HCT116 (cell line): ENCODE data around the gene PFN3. TPM values are rescaled to one million over a fixed set of nuclear protein-coding genes. Genes with fewer than 3 reads are reported as not detected.

Experiments used
- ATAC-seq: fragments of 200-7000 bp; cut with Tn5 transposase; 2 replicates; pipeline ENCODE4 v1.9.1; 2020; ENCODE audit warnings: mild to moderate bottlenecking, moderate library complexity
- BruUV-seq: library from RNA; stranded (reverse); fragments of 400-500 nt; replicated peaks from 2 replicates; lab custom pipeline; 2021; lab: Mats Ljungman, UMichigan
- CTCF ChIA-PET: fragments of 300-600 bp; sonication (Branson Sonifier 250); formaldehyde crosslinking; loops from one replicate; lab custom pipeline; 2021; ENCODE audit warnings: antibody characterized with exemption; lab: Charles Lee
- POLR2A ChIA-PET: fragments of 300-600, 350-600 bp; sonication (Branson Sonifier 250); formaldehyde crosslinking; loops from one replicate; lab custom pipeline; 2021; ENCODE audit warnings: antibody characterized with exemption; lab: Charles Lee
- RAD21 ChIA-PET, 2 experiments: fragments of 300-600 bp; sonication (Branson Sonifier 250); formaldehyde crosslinking; loops; one replicate each; lab custom pipeline; 2023; ENCODE audit warnings: low total read pairs in 2 of 2; ENCODE audit not compliant: uncharacterized antibody in 2 of 2, unreplicated experiment in 2 of 2, low non-redundant PET in 1 of 2; lab: Charles Lee
- DNase-seq: peaks from one replicate; pipeline ENCODE4 v3.0.0-alpha.2; 2010; ENCODE audit warnings: low read depth, low spot score
- H2AFZ ChIP-seq: fragments of 200-600 bp; shearing (Covaris generic), sonication (generic); 2 replicates; pipeline ENCODE4 v1.6.1; 2017; ENCODE audit warnings: low read depth, mixed run types, mixed read lengths, antibody characterized with exemption, low read length; ENCODE audit not compliant: poor library complexity, severe bottlenecking
- H3K27ac ChIP-seq: 2 replicates; pipeline ENCODE4 v1.5.1; 2012; ENCODE audit warnings: low read depth, low read length
- H3K27me3 ChIP-seq: fragments of 200-600 bp; sonication (generic); 2 replicates; pipeline ENCODE4 v1.6.1; 2016; ENCODE audit warnings: mixed run types, low read length, mixed read lengths; ENCODE audit not compliant: insufficient read depth
- H3K36me3 ChIP-seq, 2 experiments: fragments of 200-500 bp in 1 of 2; fragments of 200-600 bp in 1 of 2; sonication (Bioruptor generic) in 1 of 2; sonication (generic) in 1 of 2; 2 replicates each; pipeline versions ENCODE4 v1.5.1 to v1.6.1; 2014 to 2016; ENCODE audit warnings: low read length in 2 of 2, inconsistent platforms in 1 of 2, mixed read lengths in 1 of 2, mixed run types in 1 of 2; ENCODE audit not compliant: insufficient read depth in 2 of 2, control insufficient read depth in 1 of 2
- H3K4me1 ChIP-seq, 2 experiments: fragments of 200-600 bp in 1 of 2; sonication (generic) in 1 of 2; 2 replicates each; pipeline versions ENCODE4 v1.5.1 to v1.6.1; 2012 to 2017; ENCODE audit warnings: low read length in 2 of 2, inconsistent platforms in 1 of 2, mild to moderate bottlenecking in 1 of 2, mixed read lengths in 1 of 2, mixed run types in 1 of 2, moderate library complexity in 1 of 2; ENCODE audit not compliant: insufficient read depth in 2 of 2, control insufficient read depth in 1 of 2
- H3K4me2 ChIP-seq: fragments of 200-600 bp; sonication (generic); 2 replicates; pipeline ENCODE4 v1.6.1; 2017; ENCODE audit warnings: mixed run types, low read length, mixed read lengths
- H3K4me3 ChIP-seq, 2 experiments: fragments of 200-600 bp in 1 of 2; sonication (generic) in 1 of 2; replicated peaks in 1 of 2; 2 replicates each; pipeline ENCODE4 v1.5.1; 2011 to 2016; ENCODE audit warnings: low read length in 2 of 2, control low read depth in 1 of 2, low read depth in 1 of 2, mild to moderate bottlenecking in 1 of 2, mixed read lengths in 1 of 2, mixed run types in 1 of 2
- H3K79me2 ChIP-seq: fragments of 200-600 bp; sonication (generic); 2 replicates; pipeline ENCODE4 v1.6.1; 2017; ENCODE audit warnings: mild to moderate bottlenecking, mixed run types, low read length, moderate library complexity, mixed read lengths; ENCODE audit not compliant: insufficient read depth
- H3K9ac ChIP-seq: fragments of 200-600 bp; sonication (generic); 2 replicates; pipeline ENCODE4 v1.6.1; 2016; ENCODE audit warnings: low read length, mixed read lengths
- H3K9me2 ChIP-seq: fragments of 200-600 bp; sonication (generic), shearing (Covaris generic); 2 replicates; pipeline ENCODE4 v1.6.1; 2017; ENCODE audit warnings: mixed run types, mild to moderate bottlenecking, moderate library complexity; ENCODE audit not compliant: insufficient read depth
- H3K9me3 ChIP-seq, 2 experiments: fragments of 200-500 bp in 1 of 2; fragments of 200-600 bp in 1 of 2; sonication (Bioruptor generic) in 1 of 2; sonication (generic) in 1 of 2; 2 replicates each; pipeline ENCODE4 v1.6.1; 2014 to 2017; ENCODE audit warnings: low read length in 2 of 2, mixed read lengths in 2 of 2, inconsistent platforms in 1 of 2, low read depth in 1 of 2, mild to moderate bottlenecking in 1 of 2, mixed run types in 1 of 2, moderate library complexity in 1 of 2; ENCODE audit not compliant: control insufficient read depth in 1 of 2, insufficient read depth in 1 of 2
- H4K20me1 ChIP-seq: fragments of 200-600 bp; sonication (generic), shearing (Covaris generic); 2 replicates; pipeline ENCODE4 v1.6.1; 2017; ENCODE audit warnings: mixed run types, mild to moderate bottlenecking, moderate library complexity; ENCODE audit not compliant: insufficient read depth
- CEBPB ChIP-seq: IDR thresholded peaks from 2 replicates; pipeline ENCODE4 v1.6.1; 2012; ENCODE audit warnings: low read depth
- EZH2phosphoT487 ChIP-seq: fragments of 200-600 bp; IDR thresholded peaks from 2 replicates; pipeline ENCODE4 v1.6.1; 2018; ENCODE audit warnings: antibody characterized with exemption, borderline replicate concordance
- FOSL1 ChIP-seq: IDR thresholded peaks from 2 replicates; pipeline ENCODE4 v1.6.1; 2012; ENCODE audit warnings: low read depth
- JUND ChIP-seq: IDR thresholded peaks from 2 replicates; pipeline ENCODE4 v1.6.1; 2012
- POLR2AphosphoS5 ChIP-seq: IDR thresholded peaks from 2 replicates; pipeline ENCODE4 v1.6.1; 2011; ENCODE audit warnings: mild to moderate bottlenecking, low read depth, low read length, moderate library complexity
- SIN3A ChIP-seq: IDR thresholded peaks from 2 replicates; pipeline ENCODE4 v1.6.1; 2012; ENCODE audit warnings: low read depth
- SP1 ChIP-seq: IDR thresholded peaks from 2 replicates; pipeline ENCODE4 v1.6.1; 2012; ENCODE audit warnings: low read depth
- SRF ChIP-seq: IDR thresholded peaks from 2 replicates; pipeline ENCODE4 v1.6.1; 2012; ENCODE audit warnings: low read depth
- TCF7L2 ChIP-seq: IDR thresholded peaks from 2 replicates; pipeline ENCODE4 v1.7.0; 2011; ENCODE audit warnings: borderline replicate concordance, inconsistent platforms; ENCODE audit not compliant: insufficient read depth, insufficient read length; ENCODE audit errors: extremely low read depth
- ZFX ChIP-seq: fragments of 450-650 bp; IDR thresholded peaks from 2 replicates; pipeline ENCODE4 v1.6.1; 2017
- ZNF274 ChIP-seq: fragments of 200-500 bp; sonication (Bioruptor generic); IDR thresholded peaks from 2 replicates; pipeline ENCODE4 v1.6.1; 2014; ENCODE audit warnings: mild to moderate bottlenecking, low read depth, low read length, inconsistent platforms
- intact Hi-C: fragments of 100-400 bp; cut with micrococcal nuclease; formaldehyde crosslinking; loops from 2 replicates; pipeline ENCODE4 v1.10.0; 2022
- total RNA-seq: library from RNA; stranded (reverse); gene quantifications from one replicate; pipeline ENCODE4 v1.2.1, GENCODE V29; 2021; ENCODE audit not compliant: unreplicated experiment
- TF ChIP-seq, protein P1 (sequence below), 3 experiments: fragments of 200-600 bp in 1 of 3; sonication (generic) in 1 of 3; IDR thresholded peaks in 2 of 3; conservative IDR thresholded peaks in 1 of 3; 2 replicates each; pipeline ENCODE4 v1.5.1; 2012 to 2017; ENCODE audit warnings: low read depth in 2 of 3, low read length in 2 of 3, antibody characterized with exemption in 1 of 3, borderline replicate concordance in 1 of 3, control low read depth in 1 of 3, mild to moderate bottlenecking in 1 of 3, mixed read lengths in 1 of 3, mixed run types in 1 of 3, moderate library complexity in 1 of 3; ENCODE audit not compliant: insufficient read depth in 1 of 3
- TF ChIP-seq, protein P2 (sequence below): IDR thresholded peaks from 2 replicates; pipeline ENCODE4 v1.6.1; 2012; ENCODE audit warnings: low read depth
- TF ChIP-seq, protein P3 (sequence below): IDR thresholded peaks from 2 replicates; pipeline ENCODE4 v1.6.1; 2012
- TF ChIP-seq, protein P4 (sequence below): IDR thresholded peaks from 2 replicates; pipeline ENCODE4 v1.6.1; 2011; ENCODE audit warnings: mild to moderate bottlenecking, low read length, moderate library complexity; ENCODE audit not compliant: insufficient replicate concordance; ENCODE audit errors: extremely low read depth

The PFN3 gene
- total RNA-seq, 1 experiment from 2014 or later, result not detected

DNA sequence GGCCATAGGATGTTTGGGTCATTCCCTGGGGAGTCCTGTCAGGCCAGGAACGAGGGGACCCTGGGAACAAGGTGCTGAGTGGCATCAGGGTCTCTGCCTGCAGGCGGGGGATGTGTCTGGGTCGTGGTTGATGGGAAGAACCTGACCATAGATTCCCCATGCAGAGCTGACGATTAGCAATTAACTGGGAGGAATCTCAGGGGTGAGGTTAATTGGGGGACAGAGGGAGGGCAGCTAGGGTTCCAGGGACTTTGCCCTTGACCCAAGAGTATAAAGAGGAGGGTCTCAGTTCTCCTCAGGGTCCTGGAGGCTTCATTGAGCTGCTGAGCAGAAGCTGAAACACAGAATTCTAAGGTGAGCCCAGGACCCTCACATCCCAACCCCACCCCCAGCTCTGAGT, 16.3 kb downstream of the PFN3 start, which contains the start of gene SLC34A1:
SLC34A1 (plus strand) TSS at position 301 of the 400 bp plus-strand sequence. CDS start 1,308 bp downstream, outside the sequence.
- DNase-seq (no peak), ATAC-seq (no peak)
- Histone ChIP-seq H3K36me3 (no peaks in the 10 kb centered on the region), H3K27me3 (no peaks in the 10 kb centered on the region), H3K4me2 (no peak within 1 kb of the TSS), H3K9me3 (no peaks in the 10 kb centered on the region), H3K4me3 (no peak within 1 kb of the TSS), H3K9ac (no peak within 1 kb of the TSS), H3K4me1 (peaks cover 14 to 26% of the 10 kb centered on the region in 2 experiments), H3K9me2 (no peaks in the 10 kb centered on the region), H4K20me1 (no peaks in the 10 kb centered on the region), H3K27ac (no peak within 1 kb of the TSS), H3K79me2 (no peaks in the 10 kb centered on the region), H2AFZ (no peak within 1 kb of the TSS)
- POLR2A ChIA-PET, result no interaction called here
- intact Hi-C loops, result no loop called here
- no TSS peak for BruUV-seq
- CTCF ChIA-PET, result no interaction called here
- no peak for TF ChIP-seq JUND
- TF ChIP-seq, protein P1, sequence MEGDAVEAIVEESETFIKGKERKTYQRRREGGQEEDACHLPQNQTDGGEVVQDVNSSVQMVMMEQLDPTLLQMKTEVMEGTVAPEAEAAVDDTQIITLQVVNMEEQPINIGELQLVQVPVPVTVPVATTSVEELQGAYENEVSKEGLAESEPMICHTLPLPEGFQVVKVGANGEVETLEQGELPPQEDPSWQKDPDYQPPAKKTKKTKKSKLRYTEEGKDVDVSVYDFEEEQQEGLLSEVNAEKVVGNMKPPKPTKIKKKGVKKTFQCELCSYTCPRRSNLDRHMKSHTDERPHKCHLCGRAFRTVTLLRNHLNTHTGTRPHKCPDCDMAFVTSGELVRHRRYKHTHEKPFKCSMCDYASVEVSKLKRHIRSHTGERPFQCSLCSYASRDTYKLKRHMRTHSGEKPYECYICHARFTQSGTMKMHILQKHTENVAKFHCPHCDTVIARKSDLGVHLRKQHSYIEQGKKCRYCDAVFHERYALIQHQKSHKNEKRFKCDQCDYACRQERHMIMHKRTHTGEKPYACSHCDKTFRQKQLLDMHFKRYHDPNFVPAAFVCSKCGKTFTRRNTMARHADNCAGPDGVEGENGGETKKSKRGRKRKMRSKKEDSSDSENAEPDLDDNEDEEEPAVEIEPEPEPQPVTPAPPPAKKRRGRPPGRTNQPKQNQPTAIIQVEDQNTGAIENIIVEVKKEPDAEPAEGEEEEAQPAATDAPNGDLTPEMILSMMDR (IDR thresholded peaks at IDR 0.05 in 2 of 3, conservative IDR thresholded peaks at IDR 0.05 in 1 of 3; ENCODE audit: borderline replicate concordance in 1 of 3, insufficient read depth in 1 of 3, low read depth in 2 of 3, low read length in 2 of 3), result no peak
- no peak for TF ChIP-seq ZNF274
- TF ChIP-seq, protein P2, sequence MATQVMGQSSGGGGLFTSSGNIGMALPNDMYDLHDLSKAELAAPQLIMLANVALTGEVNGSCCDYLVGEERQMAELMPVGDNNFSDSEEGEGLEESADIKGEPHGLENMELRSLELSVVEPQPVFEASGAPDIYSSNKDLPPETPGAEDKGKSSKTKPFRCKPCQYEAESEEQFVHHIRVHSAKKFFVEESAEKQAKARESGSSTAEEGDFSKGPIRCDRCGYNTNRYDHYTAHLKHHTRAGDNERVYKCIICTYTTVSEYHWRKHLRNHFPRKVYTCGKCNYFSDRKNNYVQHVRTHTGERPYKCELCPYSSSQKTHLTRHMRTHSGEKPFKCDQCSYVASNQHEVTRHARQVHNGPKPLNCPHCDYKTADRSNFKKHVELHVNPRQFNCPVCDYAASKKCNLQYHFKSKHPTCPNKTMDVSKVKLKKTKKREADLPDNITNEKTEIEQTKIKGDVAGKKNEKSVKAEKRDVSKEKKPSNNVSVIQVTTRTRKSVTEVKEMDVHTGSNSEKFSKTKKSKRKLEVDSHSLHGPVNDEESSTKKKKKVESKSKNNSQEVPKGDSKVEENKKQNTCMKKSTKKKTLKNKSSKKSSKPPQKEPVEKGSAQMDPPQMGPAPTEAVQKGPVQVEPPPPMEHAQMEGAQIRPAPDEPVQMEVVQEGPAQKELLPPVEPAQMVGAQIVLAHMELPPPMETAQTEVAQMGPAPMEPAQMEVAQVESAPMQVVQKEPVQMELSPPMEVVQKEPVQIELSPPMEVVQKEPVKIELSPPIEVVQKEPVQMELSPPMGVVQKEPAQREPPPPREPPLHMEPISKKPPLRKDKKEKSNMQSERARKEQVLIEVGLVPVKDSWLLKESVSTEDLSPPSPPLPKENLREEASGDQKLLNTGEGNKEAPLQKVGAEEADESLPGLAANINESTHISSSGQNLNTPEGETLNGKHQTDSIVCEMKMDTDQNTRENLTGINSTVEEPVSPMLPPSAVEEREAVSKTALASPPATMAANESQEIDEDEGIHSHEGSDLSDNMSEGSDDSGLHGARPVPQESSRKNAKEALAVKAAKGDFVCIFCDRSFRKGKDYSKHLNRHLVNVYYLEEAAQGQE, result no peak
- TF ChIP-seq, protein P3, sequence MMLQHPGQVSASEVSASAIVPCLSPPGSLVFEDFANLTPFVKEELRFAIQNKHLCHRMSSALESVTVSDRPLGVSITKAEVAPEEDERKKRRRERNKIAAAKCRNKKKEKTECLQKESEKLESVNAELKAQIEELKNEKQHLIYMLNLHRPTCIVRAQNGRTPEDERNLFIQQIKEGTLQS, result no peak
- TF ChIP-seq ZFX, result no peak
- TF ChIP-seq SP1, result no peak
- TF ChIP-seq, protein P4, sequence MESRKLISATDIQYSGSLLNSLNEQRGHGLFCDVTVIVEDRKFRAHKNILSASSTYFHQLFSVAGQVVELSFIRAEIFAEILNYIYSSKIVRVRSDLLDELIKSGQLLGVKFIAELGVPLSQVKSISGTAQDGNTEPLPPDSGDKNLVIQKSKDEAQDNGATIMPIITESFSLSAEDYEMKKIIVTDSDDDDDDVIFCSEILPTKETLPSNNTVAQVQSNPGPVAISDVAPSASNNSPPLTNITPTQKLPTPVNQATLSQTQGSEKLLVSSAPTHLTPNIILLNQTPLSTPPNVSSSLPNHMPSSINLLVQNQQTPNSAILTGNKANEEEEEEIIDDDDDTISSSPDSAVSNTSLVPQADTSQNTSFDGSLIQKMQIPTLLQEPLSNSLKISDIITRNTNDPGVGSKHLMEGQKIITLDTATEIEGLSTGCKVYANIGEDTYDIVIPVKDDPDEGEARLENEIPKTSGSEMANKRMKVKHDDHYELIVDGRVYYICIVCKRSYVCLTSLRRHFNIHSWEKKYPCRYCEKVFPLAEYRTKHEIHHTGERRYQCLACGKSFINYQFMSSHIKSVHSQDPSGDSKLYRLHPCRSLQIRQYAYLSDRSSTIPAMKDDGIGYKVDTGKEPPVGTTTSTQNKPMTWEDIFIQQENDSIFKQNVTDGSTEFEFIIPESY, result no peak
- no peak for TF ChIP-seq CEBPB
- TF ChIP-seq FOSL1, result no peak
- TF ChIP-seq TCF7L2, result no peak
- no peak for TF ChIP-seq POLR2AphosphoS5
- no peak for TF ChIP-seq EZH2phosphoT487
- no peak for TF ChIP-seq SIN3A
- no peak for TF ChIP-seq SRF
- RAD21 ChIA-PET, result no interaction called here
